GM19240 (cell line): ENCODE measurements around the gene TMTC2.

ENCODE experiments used
- DNase-seq: peaks from one replicate; pipeline ENCODE4 v3.0.0; 2011; ENCODE audit warnings: low spot score; ENCODE audit not compliant: insufficient read length

TMTC2 gene

DNA sequence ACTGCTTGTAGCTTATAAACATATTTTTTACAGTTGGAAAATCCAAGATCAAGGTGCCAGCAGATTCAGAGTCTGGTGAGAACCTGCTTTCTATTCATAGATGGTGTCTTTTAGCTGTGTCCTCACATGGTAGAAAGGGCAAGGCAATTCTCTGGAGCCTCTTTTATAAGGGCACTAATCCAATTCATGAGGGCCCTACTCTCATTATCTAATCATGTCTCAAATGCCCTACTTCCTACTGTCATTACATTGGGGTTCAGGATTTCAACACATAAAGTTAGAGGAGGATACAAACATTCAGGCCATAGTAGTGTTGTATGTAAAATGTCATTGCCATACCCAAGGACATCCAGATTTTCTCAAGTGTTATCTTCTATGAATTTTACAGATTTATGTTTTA lies 496.4 kb downstream of the TMTC2 start:
- no peak for DNase-seq
